ENCODE results near the gene SCG3. TPM values are rescaled to one million over a fixed set of nuclear protein-coding genes. Genes with fewer than 3 reads are reported as not detected.

Gene SCG3
- total RNA-seq, 1 donor from 2014 or later = 0.05 TPM

DNA sequence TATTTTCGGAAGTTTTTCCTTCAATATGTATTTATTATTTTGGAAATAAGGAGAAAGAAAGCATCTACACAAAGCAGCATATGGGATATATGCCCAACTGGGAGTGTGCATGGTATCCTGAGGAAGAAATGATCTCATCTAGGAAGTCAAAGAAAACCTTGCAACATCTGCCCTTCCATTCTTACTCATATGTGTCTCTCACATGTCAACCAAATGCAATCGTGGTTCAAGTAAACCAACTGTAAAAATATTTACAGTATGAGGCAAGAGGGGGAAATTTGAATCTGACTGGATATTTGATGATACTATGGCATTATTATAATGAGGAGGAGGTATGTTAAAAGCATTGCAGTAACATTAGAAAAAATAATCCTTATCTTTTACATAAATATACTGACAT lies 3.2 kb upstream of the SCG3 start:
- DNase-seq (ENCODE audit: low read depth) = no peak

DNA sequence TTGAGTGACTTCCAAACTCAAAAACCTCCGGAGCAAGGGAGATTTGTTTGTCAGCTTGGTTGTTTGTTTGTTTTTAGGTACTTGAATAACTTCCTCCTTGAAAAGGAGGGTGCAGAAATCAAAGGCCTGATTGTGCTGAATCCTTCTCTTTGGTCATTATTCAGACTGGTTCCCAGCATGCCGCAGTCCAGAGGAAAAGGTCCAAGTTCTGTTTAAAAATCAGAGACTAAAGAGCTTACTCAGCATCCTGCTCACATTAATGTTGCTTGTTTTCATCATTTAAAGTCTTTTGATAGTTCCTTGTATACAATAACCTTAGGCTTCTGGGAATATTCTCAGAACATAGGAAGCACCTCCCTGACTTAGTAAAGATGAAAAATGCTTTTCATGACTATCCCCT lies 982 bp upstream of the SCG3 start:
- no peak for DNase-seq (ENCODE audit: low read depth)

DNA sequence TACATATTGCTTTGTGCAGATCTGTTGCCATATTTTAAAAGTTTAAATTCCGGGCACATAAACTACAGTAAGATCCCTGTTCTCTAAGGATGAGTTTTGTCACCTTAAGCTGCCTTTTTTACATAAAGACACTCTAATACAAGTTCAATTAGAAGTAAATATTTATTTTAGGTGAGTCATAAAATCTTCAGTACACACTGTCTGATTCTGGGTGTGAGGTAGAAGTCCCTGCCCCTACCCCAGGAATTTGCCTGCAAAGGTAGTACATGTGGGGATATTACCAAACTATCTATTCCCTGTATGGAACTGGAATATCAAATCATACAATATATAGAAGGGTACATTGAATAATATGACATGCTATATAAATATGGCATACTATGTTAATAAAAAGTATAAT lies 6.3 kb downstream of the SCG3 start:
- DNase-seq (ENCODE audit: low read depth) = no peak

- no peak for DNase-seq (ENCODE audit: low read depth)
Observed at GRCh38 chr15:51688863-51689262, 7.6 kb downstream of the SCG3 start.

DNA sequence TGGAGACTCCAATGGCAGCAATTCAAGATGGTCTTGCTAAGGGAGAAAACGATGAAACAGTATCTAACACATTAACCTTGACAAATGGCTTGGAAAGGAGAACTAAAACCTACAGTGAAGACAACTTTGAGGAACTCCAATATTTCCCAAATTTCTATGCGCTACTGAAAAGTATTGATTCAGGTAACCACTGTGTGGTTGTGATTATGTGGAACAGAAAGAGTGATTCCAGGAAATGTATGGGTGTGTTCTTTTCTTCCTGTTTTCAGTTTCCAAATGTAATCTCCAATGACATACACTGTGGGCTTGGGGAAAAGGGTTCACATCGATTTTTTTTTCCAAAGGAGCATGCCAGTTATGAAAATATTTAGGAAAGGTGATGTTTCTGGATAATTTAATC lies 10.9 kb downstream of the SCG3 start:
- no peak for DNase-seq (ENCODE audit: low read depth)

GRCh38 chr15:51696566-51696965 lies 15.3 kb downstream of the SCG3 start:
- no peak for DNase-seq (ENCODE audit: low read depth)

DNA sequence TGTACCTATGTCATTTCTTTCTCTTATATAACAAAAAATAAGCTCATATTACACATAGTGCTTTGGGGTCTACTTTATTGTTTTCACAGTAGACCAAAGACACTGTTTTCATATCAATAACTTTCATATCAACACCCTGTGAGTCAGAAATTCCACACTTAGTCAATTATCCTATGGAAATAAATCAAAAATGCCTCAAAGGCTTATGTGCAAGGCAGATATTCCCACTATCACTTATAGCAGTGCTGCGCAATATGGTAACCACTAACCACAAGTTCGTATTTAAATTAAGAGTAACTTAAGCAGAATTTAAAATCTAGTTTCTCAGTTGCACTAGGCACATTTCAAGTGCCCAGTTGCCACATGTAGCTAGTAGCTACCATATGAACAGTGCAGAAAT lies 15.9 kb downstream of the SCG3 start:
- no peak for DNase-seq (ENCODE audit: low read depth)

GRCh38 chr15:51699373-51699772 lies 18.1 kb downstream of the SCG3 start:
- DNase-seq (ENCODE audit: low read depth) = no peak

- DNase-seq (ENCODE audit: low read depth) = no peak
Observed at GRCh38 chr15:51702710-51703109, 21.4 kb downstream of the SCG3 start.

DNA sequence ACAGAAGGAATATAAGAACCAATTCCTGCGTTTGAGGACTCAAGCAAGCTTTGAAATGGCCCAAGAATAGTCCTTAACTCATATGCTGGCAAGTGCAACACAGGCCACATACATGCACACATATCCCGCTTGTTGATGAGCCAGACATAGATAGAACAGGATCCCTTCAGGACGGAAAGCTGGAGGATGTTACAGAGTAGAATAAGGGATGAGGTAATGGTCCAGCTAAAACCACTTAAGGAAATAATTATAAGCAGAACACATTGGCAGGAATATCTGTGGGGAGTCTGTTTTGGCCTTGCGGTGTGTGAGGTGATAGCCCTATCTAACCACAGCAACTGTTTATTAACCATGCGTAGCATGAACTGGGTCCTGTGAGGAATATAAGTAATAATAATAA lies 25.0 kb downstream of the SCG3 start:
- DNase-seq (ENCODE audit: low read depth) = no peak

GRCh38 chr15:51706926-51707608 lies 25.8 kb downstream of the SCG3 start:
- DNase-seq (ENCODE audit: low read depth) = no peak

DNA sequence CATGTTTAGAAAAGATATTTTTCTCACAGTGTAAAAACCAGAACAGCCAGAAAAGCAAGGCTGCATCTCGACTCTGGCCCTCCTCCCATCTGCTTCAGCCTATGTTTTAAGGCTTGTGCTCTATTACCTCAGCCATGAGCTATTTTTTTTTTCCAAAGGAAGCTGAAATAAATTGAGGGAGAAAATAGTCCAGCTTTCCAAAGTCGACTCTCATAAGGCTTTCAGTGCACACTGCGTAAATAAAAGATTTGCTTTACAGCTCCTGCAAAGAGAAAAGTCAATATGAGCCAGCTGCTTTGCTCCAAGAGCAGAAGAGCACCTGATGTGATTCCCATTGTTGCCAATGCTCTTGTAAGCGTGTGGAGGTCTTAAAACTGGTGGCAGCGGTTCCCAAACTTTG lies 26.7 kb downstream of the SCG3 start:
- no peak for DNase-seq (ENCODE audit: low read depth)

GRCh38 chr15:51709031-51709430 lies 27.7 kb downstream of the SCG3 start:
- DNase-seq (ENCODE audit: low read depth) = no peak

GRCh38 chr15:51714162-51714561 lies 32.9 kb downstream of the SCG3 start:
- no peak for DNase-seq (ENCODE audit: low read depth)

DNA sequence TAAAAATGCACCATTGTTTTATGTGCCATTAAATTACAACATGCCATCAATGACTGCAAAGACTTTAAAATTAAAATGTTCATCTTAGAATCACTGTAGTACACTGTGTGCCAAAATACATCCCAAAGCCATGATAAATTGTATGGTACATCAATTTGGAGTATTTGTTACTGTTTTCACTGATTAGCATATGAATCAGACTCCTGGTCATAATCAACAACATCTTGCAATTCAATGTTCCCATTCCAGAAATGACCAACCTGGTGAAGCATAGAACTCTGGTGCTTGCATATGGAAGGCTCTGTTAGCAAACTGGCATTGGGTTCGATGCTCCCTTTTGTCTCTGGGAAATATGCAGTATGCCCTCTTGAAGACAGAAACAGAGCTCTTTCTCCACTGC lies 33.6 kb downstream of the SCG3 start:
- no peak for DNase-seq (ENCODE audit: low read depth)

DNA sequence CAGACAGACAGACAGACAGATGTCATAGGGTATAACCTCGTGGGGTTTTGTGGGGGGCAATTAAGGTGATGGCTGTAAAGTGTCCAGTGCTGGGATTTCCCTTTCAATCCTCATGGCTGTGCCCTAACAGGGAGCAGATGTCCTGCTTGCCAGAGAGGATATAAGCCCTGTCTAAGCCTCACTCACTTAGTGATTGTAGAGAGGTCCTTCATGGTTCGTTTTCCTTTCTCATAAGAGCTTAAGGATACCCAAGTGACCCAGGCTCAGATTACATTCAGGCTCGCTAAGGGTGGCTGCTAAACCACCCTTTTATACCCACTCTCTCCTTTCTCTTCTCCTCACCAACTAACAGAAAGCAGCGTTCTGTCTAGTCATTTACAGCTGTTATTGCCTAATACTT lies 36.9 kb downstream of the SCG3 start:
- DNase-seq (ENCODE audit: low read depth) = no peak

DNA sequence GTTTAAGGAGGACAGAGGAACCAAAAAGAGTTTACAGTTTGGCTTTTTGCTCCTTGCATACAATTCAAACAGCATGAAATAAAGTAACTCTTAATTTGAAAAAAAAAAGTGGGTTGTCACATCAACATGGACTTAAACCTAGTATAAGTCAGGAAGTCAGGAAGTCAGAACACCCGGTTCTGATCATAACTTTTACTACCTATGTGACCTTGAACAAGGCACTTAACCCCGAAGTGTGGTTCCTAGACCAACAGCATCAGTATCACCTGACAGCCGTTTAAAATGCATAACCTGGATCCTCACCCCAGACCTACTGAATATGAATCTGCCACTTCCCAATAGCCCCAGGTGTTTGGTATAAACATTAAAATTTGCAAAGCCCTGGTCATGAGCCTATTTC lies 37.4 kb downstream of the SCG3 start:
- DNase-seq (ENCODE audit: low read depth) = no peak

DNA sequence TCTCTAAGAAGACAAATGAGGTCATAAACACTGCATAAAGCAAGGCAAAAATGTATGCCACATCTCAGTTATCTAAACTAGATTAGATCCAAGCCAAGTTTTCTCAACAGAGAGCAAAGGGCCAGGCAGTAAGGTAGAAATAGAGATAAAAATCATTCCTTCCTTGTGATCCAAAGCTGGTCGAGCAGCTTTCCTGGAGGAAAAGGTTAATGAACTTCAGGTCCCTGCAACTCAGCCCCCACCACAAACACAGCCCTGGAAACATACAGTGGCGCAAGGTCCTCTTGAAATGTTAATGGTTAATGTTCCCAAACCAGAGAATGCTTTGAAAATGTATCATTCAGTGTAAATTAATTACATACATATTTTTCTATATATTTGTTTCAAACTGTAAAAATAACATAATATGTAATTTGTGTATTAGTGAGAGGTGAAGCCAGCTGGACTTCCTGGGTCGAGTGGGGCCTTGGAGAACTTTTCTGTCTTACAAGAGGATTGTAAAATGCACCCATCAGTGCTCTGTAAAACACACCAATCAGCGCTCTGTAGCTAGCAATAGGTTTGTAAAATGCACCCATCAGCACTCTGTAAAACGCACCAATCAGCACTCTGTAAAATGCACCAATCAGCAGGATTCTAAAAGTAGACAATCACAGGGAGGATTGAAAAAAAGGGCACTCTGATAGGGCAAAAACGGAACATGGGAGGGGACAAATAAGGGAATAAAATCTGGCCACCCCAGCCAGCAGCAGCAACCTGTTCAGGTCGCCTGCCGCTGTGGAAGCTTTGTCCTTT lies 39.1 kb downstream of the SCG3 start:
- DNase-seq (ENCODE audit: low read depth) = no peak

DNA sequence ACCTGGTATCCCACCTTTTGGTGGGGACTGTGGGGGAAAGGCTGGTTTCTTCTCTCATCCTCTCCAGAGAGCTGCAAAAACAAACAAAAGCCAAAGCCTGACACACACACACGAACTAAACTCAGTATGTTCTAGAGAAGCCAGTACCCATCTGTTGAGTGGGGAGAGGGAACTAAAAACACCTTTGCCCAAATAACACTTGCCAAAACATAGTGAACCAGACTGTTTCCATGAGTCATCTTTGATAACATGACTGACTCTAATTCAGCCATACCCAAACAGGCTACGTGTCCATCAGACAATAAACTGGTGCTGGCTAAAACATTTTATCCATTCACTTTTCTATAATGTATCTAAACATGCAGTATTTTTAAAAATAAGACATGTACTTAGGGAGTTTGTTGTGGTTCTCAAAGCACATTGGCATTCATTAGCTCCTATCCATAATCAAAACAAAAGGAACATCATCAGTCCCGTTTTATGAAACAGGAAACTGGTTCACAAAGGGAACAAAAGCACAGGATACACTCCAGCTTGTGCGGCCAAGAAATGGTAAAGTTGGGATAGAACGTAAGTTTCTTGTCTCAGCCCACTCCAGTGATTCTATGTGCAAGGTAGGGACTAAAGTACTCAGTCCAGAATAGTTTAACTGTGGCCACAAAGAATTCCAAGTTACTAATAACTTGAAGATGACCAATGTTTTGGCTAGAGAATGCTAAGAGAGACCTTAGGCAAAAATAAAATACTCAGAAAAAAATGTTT lies 40.1 kb downstream of the SCG3 start:
- DNase-seq (ENCODE audit: low read depth) = no peak

DNA sequence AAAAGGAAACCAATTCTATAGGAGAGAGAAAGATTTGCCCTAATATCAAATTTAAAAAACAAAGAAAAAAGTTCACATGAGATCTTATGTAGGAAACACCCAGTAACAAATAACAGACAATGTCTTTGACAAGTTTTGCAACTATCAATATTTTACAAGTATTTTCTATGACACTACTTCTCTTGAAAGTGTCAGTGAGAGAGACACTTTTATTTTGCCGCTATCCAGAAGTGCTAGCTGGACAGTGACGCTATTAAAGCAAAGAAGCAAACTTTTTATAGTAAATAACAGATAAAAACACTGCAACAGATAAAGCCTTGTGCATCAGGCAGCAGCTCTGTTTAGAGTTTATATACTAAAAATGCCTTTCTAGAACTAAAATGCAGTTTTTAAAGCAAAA lies 42.9 kb downstream of the SCG3 start:
- DNase-seq (ENCODE audit: low read depth) = no peak

GRCh38 chr15:51724673-51725072 lies 43.4 kb downstream of the SCG3 start:
- no peak for DNase-seq (ENCODE audit: low read depth)

- DNase-seq (ENCODE audit: low read depth) = peak; percentile 88
Observed at GRCh38 chr15:51726302-51727073, 45.2 kb downstream of the SCG3 start.
